ENCODE results near the gene LAD1.

LAD1 gene

GRCh38 chr1:201346337-201346939, 52.7 kb downstream of the LAD1 start:
- no peak for DNase-seq

- no peak for DNase-seq
These were observed 54.1 kb downstream of the LAD1 start for GRCh38 chr1:201345081-201345355.

GRCh38 chr1:201344206-201345080, 54.7 kb downstream of the LAD1 start:
- DNase-seq: no peak

- no peak for DNase-seq
These were observed 57.7 kb downstream of the LAD1 start for GRCh38 chr1:201341377-201341776.

- DNase-seq: no peak
These were observed 62.2 kb downstream of the LAD1 start for GRCh38 chr1:201336711-201337450.

- no peak for DNase-seq
These were observed 63.2 kb downstream of the LAD1 start for GRCh38 chr1:201335901-201336300.

- DNase-seq: no peak
These were observed 63.8 kb downstream of the LAD1 start for GRCh38 chr1:201335174-201335870.

- DNase-seq: no peak
These were observed 64.6 kb downstream of the LAD1 start for GRCh38 chr1:201334325-201335173.

- no peak for DNase-seq
These were observed 66.3 kb downstream of the LAD1 start for GRCh38 chr1:201332616-201333335.

GRCh38 chr1:201332021-201332420, 67.1 kb downstream of the LAD1 start:
- no peak for DNase-seq

- no peak for DNase-seq
These were observed 68.0 kb downstream of the LAD1 start for GRCh38 chr1:201331166-201331565.
